IMR-90 (cell line): ENCODE results near the gene TAS2R10. TPM values are rescaled to one million over a fixed set of nuclear protein-coding genes. Genes with fewer than 3 reads are reported as not detected.

Experiments used
- ATAC-seq: fragments of 200-7000 bp; cut with Tn5 transposase; 2 replicates; pipeline ENCODE4 v1.9.1; 2020; ENCODE audit warnings: low read depth, mild to moderate bottlenecking, moderate library complexity
- BruUV-seq: library from RNA; stranded (reverse); fragments of 400-500 nt; replicated peaks from 2 replicates; lab custom pipeline; 2021; lab: Mats Ljungman, UMichigan
- CTCF ChIA-PET: fragments of 300-600 bp; formaldehyde crosslinking; extraction: SDS; loops from one replicate; lab custom pipeline; 2021; ENCODE audit warnings: antibody characterized with exemption; lab: Yijun Ruan, JAX
- POLR2A ChIA-PET: fragments of 300-600 bp; sonication (Branson Sonifier 250); formaldehyde crosslinking; loops from one replicate; lab custom pipeline; 2022; ENCODE audit warnings: antibody characterized with exemption; ENCODE audit not compliant: unreplicated experiment; lab: Charles Lee
- DNase-seq: peaks from one replicate; pipeline ENCODE4 v3.0.0; 2013
- H2AFZ ChIP-seq: replicated peaks from 2 replicates; pipeline ENCODE3; 2013; ENCODE audit warnings: low read length, mild to moderate bottlenecking; ENCODE audit not compliant: poor library complexity
- H2AK5ac ChIP-seq: 2 replicates; pipeline ENCODE4 v1.6.1; 2013; ENCODE audit warnings: low read depth, low read length, inconsistent platforms
- H2AK9ac ChIP-seq: replicated peaks from 2 replicates; pipeline ENCODE3; 2013; ENCODE audit warnings: mild to moderate bottlenecking, low read depth, low read length, moderate library complexity; ENCODE audit not compliant: poor library complexity
- H2BK120ac ChIP-seq: 2 replicates; pipeline ENCODE4 v1.6.1; 2013; ENCODE audit warnings: low read depth, low read length, inconsistent platforms
- H2BK15ac ChIP-seq: 3 replicates; pipeline ENCODE4 v1.6.1; 2013; ENCODE audit warnings: low read depth, low read length, inconsistent platforms
- H2BK20ac ChIP-seq: 2 replicates; pipeline ENCODE4 v1.6.1; 2013; ENCODE audit warnings: low read depth, mild to moderate bottlenecking, inconsistent platforms, low read length, moderate library complexity
- H2BK5ac ChIP-seq: 2 replicates; pipeline ENCODE4 v1.6.1; 2013; ENCODE audit warnings: mild to moderate bottlenecking, low read depth, low read length, inconsistent platforms; ENCODE audit not compliant: poor library complexity, severe bottlenecking
- H3K14ac ChIP-seq: replicated peaks from 2 replicates; pipeline ENCODE4 v1.6.1; 2013; ENCODE audit warnings: low read depth, low read length, inconsistent platforms
- H3K18ac ChIP-seq: 2 replicates; pipeline ENCODE4 v1.6.1; 2013; ENCODE audit warnings: low read depth, low read length, control low read depth
- H3K23ac ChIP-seq: 2 replicates; pipeline ENCODE4 v1.6.1; 2013; ENCODE audit warnings: low read depth, low read length, inconsistent platforms
- H3K27ac ChIP-seq: 2 replicates; pipeline ENCODE4 v1.5.1; 2013; ENCODE audit warnings: mild to moderate bottlenecking, control low read depth, low read length; ENCODE audit not compliant: insufficient read depth
- H3K27me3 ChIP-seq: 2 replicates; pipeline ENCODE4 v1.6.1; 2013; ENCODE audit warnings: low read length; ENCODE audit not compliant: control insufficient read depth, insufficient read depth
- H3K36me3 ChIP-seq: 2 replicates; pipeline ENCODE4 v1.6.1; 2013; ENCODE audit warnings: low read length, mixed read lengths; ENCODE audit not compliant: control insufficient read depth, insufficient read depth
- H3K4ac ChIP-seq: 2 replicates; pipeline ENCODE4 v1.6.1; 2013; ENCODE audit warnings: low read depth, low read length, inconsistent platforms
- H3K4me1 ChIP-seq: 2 replicates; pipeline ENCODE4 v1.6.1; 2013; ENCODE audit warnings: low read length, mixed read lengths; ENCODE audit not compliant: control insufficient read depth, insufficient read depth
- H3K4me2 ChIP-seq: 2 replicates; pipeline ENCODE4 v1.6.1; 2013; ENCODE audit warnings: low read depth, mild to moderate bottlenecking, control low read depth, low read length, moderate library complexity
- H3K4me3 ChIP-seq: 2 replicates; pipeline ENCODE4 v1.5.1; 2013; ENCODE audit warnings: low read depth, mild to moderate bottlenecking, control low read depth, low read length, moderate library complexity; ENCODE audit not compliant: insufficient read depth
- H3K56ac ChIP-seq: 2 replicates; pipeline ENCODE4 v1.6.1; 2013; ENCODE audit warnings: low read length, inconsistent platforms; ENCODE audit not compliant: insufficient read depth; ENCODE audit errors: extremely low read depth
- H3K79me1 ChIP-seq, 2 experiments: 2 replicates each; pipeline ENCODE4 v1.6.1; 2013; ENCODE audit warnings: low read length in 2 of 2, inconsistent platforms in 1 of 2, low read depth in 1 of 2
- H3K9ac ChIP-seq: 2 replicates; pipeline ENCODE4 v1.6.1; 2013; ENCODE audit warnings: low read depth, low read length, control low read depth
- H3K9me1 ChIP-seq: 2 replicates; pipeline ENCODE4 v1.6.1; 2013; ENCODE audit warnings: low read length, inconsistent platforms; ENCODE audit not compliant: insufficient read depth
- H3K9me3 ChIP-seq: 2 replicates; pipeline ENCODE4 v1.6.1; 2013; ENCODE audit warnings: low read length; ENCODE audit not compliant: control insufficient read depth, insufficient read depth
- H4K20me1 ChIP-seq: 2 replicates; pipeline ENCODE4 v1.6.1; 2013; ENCODE audit warnings: low read length, inconsistent platforms; ENCODE audit not compliant: insufficient read depth
- H4K5ac ChIP-seq: 2 replicates; pipeline ENCODE4 v1.6.1; 2013; ENCODE audit warnings: mild to moderate bottlenecking, low read depth, low read length, control low read depth
- H4K8ac ChIP-seq, 2 experiments: 2 replicates each; pipeline ENCODE4 v1.6.1; 2013; ENCODE audit warnings: low read depth in 2 of 2, low read length in 2 of 2, control low read depth in 1 of 2, inconsistent platforms in 1 of 2
- H4K91ac ChIP-seq: 2 replicates; pipeline ENCODE4 v1.6.1; 2013; ENCODE audit warnings: low read depth, low read length, inconsistent platforms; ENCODE audit not compliant: insufficient read depth
- WGBS, 2 experiments: methylation state at CpG; one replicate each; pipeline versions ENCODE4 v1.1.5 to v1.1.7; 2013; ENCODE audit warnings: missing lambda C conversion rate in 2 of 2; ENCODE audit not compliant: insufficient read length in 1 of 2; ENCODE audit errors: extremely low coverage in 2 of 2; 5-methylcytosine and 5-hydroxymethylcytosine counted together
- dilution Hi-C: fragments of 300-500 bp; cut with HindIII; formaldehyde crosslinking; loops from one replicate; pipeline ENCODE4 v1.14.3; 2018; ENCODE audit warnings: low sequenced_read_pairs; ENCODE audit not compliant: unreplicated experiment
- in situ Hi-C: fragments of 300-500 bp; cut with MboI; formaldehyde crosslinking; loops from 3 replicates; pipeline ENCODE4 v1.14.3; 2019; ENCODE audit warnings: low sequenced_read_pairs, inconsistent platforms, mixed read lengths
- intact Hi-C: fragments of 100-400 bp; cut with micrococcal nuclease; formaldehyde crosslinking; loops from 2 replicates; pipeline ENCODE4 v1.10.0; 2022
- polyA plus RNA-seq, 3 experiments: library from polyadenylated mRNA; depleted of rRNA; stranded (reverse); fragments of >200 nt; gene quantifications; 2 replicates each; pipeline ENCODE4 v1.2.3, GENCODE V29; 2012; ENCODE audit warnings: low replicate concordance in 1 of 3
- total RNA-seq: library from RNA; depleted of rRNA; stranded (reverse); fragments of >200 nt; gene quantifications from 2 replicates; pipeline ENCODE4 v1.2.3, GENCODE V29; 2012
- TF ChIP-seq, protein P1 (sequence below): conservative IDR thresholded peaks from 2 replicates; pipeline ENCODE4 v1.5.1; 2012; ENCODE audit warnings: mild to moderate bottlenecking, low read depth, low read length, improper control_type of control experiment

Gene TAS2R10
- total and polyA plus RNA-seq, 2 of the 4 experiments (the other 2 are of a cell fraction), result 0.07 to 0.36 TPM

DNA sequence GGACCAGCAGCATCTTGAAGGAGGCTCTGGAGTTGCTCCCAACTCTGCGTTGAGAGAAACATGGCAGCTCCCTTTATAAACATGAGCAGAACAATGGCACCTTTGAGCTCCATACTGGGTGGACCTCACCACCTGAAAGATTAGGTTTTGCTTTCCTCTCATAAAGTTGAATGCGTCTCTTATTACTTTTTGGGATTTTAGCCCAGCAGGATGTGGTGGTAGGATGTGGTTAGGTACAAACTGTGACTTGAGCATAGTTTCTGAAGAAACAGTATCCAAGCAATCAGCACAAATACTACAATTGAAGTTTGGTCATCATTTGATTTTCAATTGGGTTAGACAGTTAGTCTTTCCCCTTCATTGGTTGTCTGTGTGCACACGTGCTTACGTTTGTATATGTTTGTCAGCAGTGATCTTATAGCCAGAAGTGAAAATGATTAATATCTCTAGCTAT lies 23.3 kb upstream of the TAS2R10 start, which contains the start of gene PRR4:
TSS of gene PRR4 (minus strand) at position 51 of the 454 bp plus-strand sequence. CDS start at position 13, 38 bp downstream.
- BruUV-seq, result no TSS peak
- Histone ChIP-seq H3K9ac (no peak within 1 kb of the TSS), H3K56ac (no peak within 1 kb of the TSS), H4K5ac (no peak within 1 kb of the TSS), H3K9me1 (peaks cover 7% of the 10 kb centered on the region; the same call in 1 of the 2 replicates), H2AFZ (no peak within 1 kb of the TSS), H2BK120ac (no peak within 1 kb of the TSS), H3K79me1 (0 out of 4 replicates have a peak, but pooled peaks cover 0 to 6% of the 10 kb centered on the region in 2 experiments), H2AK5ac (no peak within 1 kb of the TSS), H3K27ac (no peak within 1 kb of the TSS), H2BK20ac (no peak within 1 kb of the TSS), H4K8ac (no peak within 1 kb of the TSS), H4K20me1 (no peaks in the 10 kb centered on the region), H3K4me1 (no peaks in the 10 kb centered on the region), H4K91ac (no peak within 1 kb of the TSS), H3K18ac (no peak within 1 kb of the TSS), H2AK9ac (no peak within 1 kb of the TSS), H2BK15ac (no peak within 1 kb of the TSS), H3K14ac (no peak within 1 kb of the TSS), H3K4me3 (no peak within 1 kb of the TSS), H3K23ac (no peak within 1 kb of the TSS), H3K27me3 (no peaks in the 10 kb centered on the region), H3K4me2 (no peak within 1 kb of the TSS), H2BK5ac (no peak within 1 kb of the TSS), H3K36me3 (no peaks in the 10 kb centered on the region), H3K9me3 (no peaks in the 10 kb centered on the region), H3K4ac (no peak within 1 kb of the TSS)
- ChIA-PET CTCF (interaction anchor here (1.5 kb wide), 1 partner anchor 14 kb away, joined by 3 read pairs; no protein-coding TSS in a partner anchor), POLR2A (no interaction called here)
- no CpG with 5 or more reads among the region's 4 CpGs for WGBS, 2 experiments
- TF ChIP-seq, protein P1, sequence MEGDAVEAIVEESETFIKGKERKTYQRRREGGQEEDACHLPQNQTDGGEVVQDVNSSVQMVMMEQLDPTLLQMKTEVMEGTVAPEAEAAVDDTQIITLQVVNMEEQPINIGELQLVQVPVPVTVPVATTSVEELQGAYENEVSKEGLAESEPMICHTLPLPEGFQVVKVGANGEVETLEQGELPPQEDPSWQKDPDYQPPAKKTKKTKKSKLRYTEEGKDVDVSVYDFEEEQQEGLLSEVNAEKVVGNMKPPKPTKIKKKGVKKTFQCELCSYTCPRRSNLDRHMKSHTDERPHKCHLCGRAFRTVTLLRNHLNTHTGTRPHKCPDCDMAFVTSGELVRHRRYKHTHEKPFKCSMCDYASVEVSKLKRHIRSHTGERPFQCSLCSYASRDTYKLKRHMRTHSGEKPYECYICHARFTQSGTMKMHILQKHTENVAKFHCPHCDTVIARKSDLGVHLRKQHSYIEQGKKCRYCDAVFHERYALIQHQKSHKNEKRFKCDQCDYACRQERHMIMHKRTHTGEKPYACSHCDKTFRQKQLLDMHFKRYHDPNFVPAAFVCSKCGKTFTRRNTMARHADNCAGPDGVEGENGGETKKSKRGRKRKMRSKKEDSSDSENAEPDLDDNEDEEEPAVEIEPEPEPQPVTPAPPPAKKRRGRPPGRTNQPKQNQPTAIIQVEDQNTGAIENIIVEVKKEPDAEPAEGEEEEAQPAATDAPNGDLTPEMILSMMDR, result no peak
- intact Hi-C loops (no loop called here), in situ Hi-C loops (no loop called here), dilution Hi-C loops (no loop called here)
- ATAC-seq, result no peak
- no peak for DNase-seq
